ENCODE data around the gene SLC9A3.

The SLC9A3 gene

GRCh38 chr5:538271-538771, 14.1 kb upstream of the SLC9A3 start:
- no peak for DNase-seq

- DNase-seq, result no peak
Observed at GRCh38 chr5:537621-538071, 13.4 kb upstream of the SLC9A3 start.

- no peak for DNase-seq
Observed at GRCh38 chr5:537098-537497, 12.8 kb upstream of the SLC9A3 start.

GRCh38 chr5:535846-536698, 11.8 kb upstream of the SLC9A3 start:
- DNase-seq, result no peak

GRCh38 chr5:534743-535671, 10.8 kb upstream of the SLC9A3 start:
- DNase-seq, result no peak

GRCh38 chr5:533955-534742, 9.9 kb upstream of the SLC9A3 start:
- DNase-seq, result no peak

GRCh38 chr5:533243-533954, 9.2 kb upstream of the SLC9A3 start:
- DNase-seq, result no peak

GRCh38 chr5:532521-533242, 8.4 kb upstream of the SLC9A3 start:
- DNase-seq, result no peak

- DNase-seq, result no peak
Observed at GRCh38 chr5:531749-532315, 7.6 kb upstream of the SLC9A3 start.

- DNase-seq, result no peak
Observed at GRCh38 chr5:531101-531748, 7.0 kb upstream of the SLC9A3 start.

GRCh38 chr5:530001-530955, 6.0 kb upstream of the SLC9A3 start:
- no peak for DNase-seq

GRCh38 chr5:528629-529511, 4.6 kb upstream of the SLC9A3 start:
- no peak for DNase-seq

GRCh38 chr5:527646-528628, 3.7 kb upstream of the SLC9A3 start:
- no peak for DNase-seq

- DNase-seq, result no peak
Observed at GRCh38 chr5:526456-527088, 2.3 kb upstream of the SLC9A3 start.

GRCh38 chr5:525916-526315, 1.7 kb upstream of the SLC9A3 start:
- no peak for DNase-seq
